Spinal cord (tissue), 10 donors: Measurements from ENCODE around the gene SP110. TPM values are rescaled to one million over a fixed set of nuclear protein-coding genes. Genes with fewer than 3 reads are reported as not detected.

Source experiments
- DNase-seq, 6 donors: peaks; one replicate each; pipeline versions ENCODE4 v3.0.0 to v3.0.0-alpha.2; 2013 to 2015; ENCODE audit warnings: low spot score in 6 of 6, low read depth in 4 of 6
- H3K27ac ChIP-seq: one replicate; pipeline ENCODE4 v1.5.1; 2013; ENCODE audit warnings: low read depth, low read length, control low read depth
- H3K27me3 ChIP-seq: one replicate; pipeline ENCODE4 v1.6.1; 2013; ENCODE audit warnings: low read length; ENCODE audit not compliant: control insufficient read depth, insufficient read depth
- H3K36me3 ChIP-seq: one replicate; pipeline ENCODE4 v1.6.1; 2013; ENCODE audit warnings: low read length; ENCODE audit not compliant: control insufficient read depth, insufficient read depth
- H3K4me1 ChIP-seq: one replicate; pipeline ENCODE4 v1.6.1; 2013; ENCODE audit warnings: low read length; ENCODE audit not compliant: control insufficient read depth, insufficient read depth
- H3K4me3 ChIP-seq: one replicate; pipeline ENCODE4 v1.5.1; 2013; ENCODE audit warnings: low read depth, low read length, control low read depth
- H3K9me3 ChIP-seq: one replicate; pipeline ENCODE4 v1.6.1; 2013; ENCODE audit warnings: low read length; ENCODE audit not compliant: control insufficient read depth, insufficient read depth
- WGBS: methylation state at CpG from one replicate; pipeline ENCODE4 v1.1.5; 2013; ENCODE audit warnings: missing lambda C conversion rate; ENCODE audit not compliant: insufficient coverage; 5-methylcytosine and 5-hydroxymethylcytosine counted together
- polyA plus RNA-seq, 2 donors: library from polyadenylated mRNA; unstranded; fragments of 120-200 nt; gene quantifications; one replicate each; pipeline ENCODE4 v1.2.1, GENCODE V29; 2013; ENCODE audit not compliant: insufficient read length in 2 of 2
- total RNA-seq, 2 donors: library from RNA; depleted of rRNA in 1 of 2; stranded (reverse); fragments of 120-200 nt in 1 of 2; fragments of >200 nt in 1 of 2; gene quantifications; one replicate each; pipeline versions ENCODE4 v1.2.3 to v1.2.4, GENCODE V29; 2013 to 2014
- donor health status: healthy.

SP110 gene
- total and polyA plus RNA-seq, 4 donors, result 6.8 to 21.3 (median 12.8) TPM

GRCh38 chr2:230254152-230254881 lies 34.5 kb upstream of the SP110 start:
- WGBS, result no CpG with 5 or more reads among the region's 4 CpGs

GRCh38 chr2:230250231-230250630 lies 30.4 kb upstream of the SP110 start:
- Histone ChIP-seq H3K4me1 (no peaks in the 10 kb centered on the region), H3K27me3 (no peaks in the 10 kb centered on the region), H3K36me3 (no peaks in the 10 kb centered on the region), H3K9me3 (no peaks in the 10 kb centered on the region), H3K4me3 (no peak overlapping the region), H3K27ac (no peak overlapping the region)
- WGBS, result 100% methylated on average over 2 of the region's 2 CpGs
- no peak for DNase-seq

More at GRCh38 chr2:230254152-230254881, 34.5 kb upstream of the SP110 start:
- peaks cover 1% of the 10 kb centered on the region for H3K9me3 ChIP-seq
- no peak overlapping the region for H3K4me3 ChIP-seq
- H3K4me1 ChIP-seq, result no peaks in the 10 kb centered on the region
- no peak for DNase-seq
- no peaks in the 10 kb centered on the region for H3K27me3 ChIP-seq
- no peak overlapping the region for H3K27ac ChIP-seq
- no peaks in the 10 kb centered on the region for H3K36me3 ChIP-seq

- no peak overlapping the region for H3K27ac ChIP-seq
- WGBS, result 94% methylated on average over 2 of the region's 3 CpGs
- no peaks in the 10 kb centered on the region for H3K4me1 ChIP-seq
- DNase-seq, result no peak
- no peaks in the 10 kb centered on the region for H3K36me3 ChIP-seq
- H3K4me3 ChIP-seq, result no peak overlapping the region
- H3K27me3 ChIP-seq, result no peaks in the 10 kb centered on the region
- H3K9me3 ChIP-seq, result no peaks in the 10 kb centered on the region
Observed at GRCh38 chr2:230246206-230246605, 26.4 kb upstream of the SP110 start.

GRCh38 chr2:230244211-230244610 lies 24.4 kb upstream of the SP110 start:
- H3K4me3 ChIP-seq, result no peak overlapping the region
- no peaks in the 10 kb centered on the region for H3K4me1 ChIP-seq
- WGBS, result 98% methylated on average over 2 of the region's 2 CpGs
- no peaks in the 10 kb centered on the region for H3K9me3 ChIP-seq
- DNase-seq, result no peak
- no peaks in the 10 kb centered on the region for H3K27me3 ChIP-seq
- H3K27ac ChIP-seq, result no peak overlapping the region
- no peaks in the 10 kb centered on the region for H3K36me3 ChIP-seq

GRCh38 chr2:230234845-230235244 lies 15.1 kb upstream of the SP110 start:
- no peaks in the 10 kb centered on the region for H3K27me3 ChIP-seq
- WGBS, result no CpG with 5 or more reads among the region's 3 CpGs
- no peaks in the 10 kb centered on the region for H3K9me3 ChIP-seq
- no peak overlapping the region for H3K4me3 ChIP-seq
- H3K36me3 ChIP-seq, result no peaks in the 10 kb centered on the region
- no peaks in the 10 kb centered on the region for H3K4me1 ChIP-seq
- H3K27ac ChIP-seq, result no peak overlapping the region
- DNase-seq, result no peak

GRCh38 chr2:230234122-230234722 lies 14.4 kb upstream of the SP110 start:
- WGBS, result no CpG with 5 or more reads among the region's 3 CpGs
- no peak for DNase-seq

GRCh38 chr2:230231251-230231650 lies 11.5 kb upstream of the SP110 start:
- H3K36me3 ChIP-seq, result no peaks in the 10 kb centered on the region
- no peak overlapping the region for H3K4me3 ChIP-seq
- no peak overlapping the region for H3K27ac ChIP-seq
- no peaks in the 10 kb centered on the region for H3K9me3 ChIP-seq
- WGBS, result no CpG with 5 or more reads among the region's 3 CpGs
- H3K4me1 ChIP-seq, result no peaks in the 10 kb centered on the region
- H3K27me3 ChIP-seq, result no peaks in the 10 kb centered on the region
- DNase-seq, result no peak

More at GRCh38 chr2:230234122-230234722, 14.4 kb upstream of the SP110 start:
- no peaks in the 10 kb centered on the region for H3K36me3 ChIP-seq
- H3K27ac ChIP-seq, result no peak overlapping the region
- no peak overlapping the region for H3K4me3 ChIP-seq
- no peaks in the 10 kb centered on the region for H3K4me1 ChIP-seq
- no peaks in the 10 kb centered on the region for H3K27me3 ChIP-seq
- no peaks in the 10 kb centered on the region for H3K9me3 ChIP-seq

- H3K36me3 ChIP-seq, result no peaks in the 10 kb centered on the region
- no CpG with 5 or more reads among the region's 2 CpGs for WGBS
- H3K4me3 ChIP-seq, result no peak overlapping the region
- no peaks in the 10 kb centered on the region for H3K4me1 ChIP-seq
- H3K9me3 ChIP-seq, result no peaks in the 10 kb centered on the region
- DNase-seq, result no peak
- H3K27me3 ChIP-seq, result no peaks in the 10 kb centered on the region
- no peak overlapping the region for H3K27ac ChIP-seq
Observed at GRCh38 chr2:230230496-230231200, 10.9 kb upstream of the SP110 start.

GRCh38 chr2:230230087-230230486 lies 10.3 kb upstream of the SP110 start:
- no peak for DNase-seq
- no peak overlapping the region for H3K27ac ChIP-seq

More at GRCh38 chr2:230230087-230230486, 10.3 kb upstream of the SP110 start:
- Histone ChIP-seq H3K4me1 (no peaks in the 10 kb centered on the region), H3K4me3 (no peak overlapping the region), H3K9me3 (no peaks in the 10 kb centered on the region), H3K36me3 (no peaks in the 10 kb centered on the region), H3K27me3 (no peaks in the 10 kb centered on the region)
- no CpG with 5 or more reads among the region's 3 CpGs for WGBS
